Adrenal gland (tissue), 5 donors: ENCODE data around the gene PDGFC.

Source experiments
- CTCF ChIP-seq, 6 experiments: fragments of 450-650 bp in 4 of 6; fragments of 200-600 bp in 2 of 6; sonication (generic) in 1 of 6; IDR thresholded peaks; 1 replicate in 5 of 6; 2 replicates in 1 of 6; pipeline versions ENCODE4 v1.5.1 to v1.8.0; 2016 to 2021; ENCODE audit warnings: antibody characterized with exemption in 6 of 6, mild to moderate bottlenecking in 2 of 6, moderate library complexity in 1 of 6
- POLR2A ChIP-seq, 2 donors: fragments of 450-650 bp; IDR thresholded peaks; one replicate each; pipeline ENCODE4 v1.6.1; 2017; ENCODE audit warnings: antibody characterized with exemption in 2 of 2, mild to moderate bottlenecking in 2 of 2, moderate library complexity in 1 of 2
- donor health status: DM: no; HTN: no; CAD: no.

GRCh38 chr4:156977435-156978160, 6.0 kb upstream of the PDGFC start:
- TF ChIP-seq CTCF (IDR thresholded peaks at IDR 0.05) (no peak), POLR2A (IDR thresholded peaks at IDR 0.05) (no peak)
